GM19328 (cell line): ENCODE results near the gene NLRP7.
"Not testable (repeated sequence)": the region's sequence is repeated elsewhere in the genome, so short reads cannot be mapped to it uniquely, and the experiment has no call there.

ENCODE experiments used
- ATAC-seq: cut with Tn5 transposase; IDR thresholded peaks from one replicate; pipeline ENCODE4 v1.9.1; 2021; ENCODE audit warnings: mild to moderate bottlenecking, moderate library complexity; ENCODE audit not compliant: unreplicated experiment

Gene NLRP7

GRCh38 chr19:54947381-54947780 is at the start of gene NLRP7:
Gene NLRP7, minus strand, starts transcription at chr19:54947530.
- ATAC-seq = no peak

DNA sequence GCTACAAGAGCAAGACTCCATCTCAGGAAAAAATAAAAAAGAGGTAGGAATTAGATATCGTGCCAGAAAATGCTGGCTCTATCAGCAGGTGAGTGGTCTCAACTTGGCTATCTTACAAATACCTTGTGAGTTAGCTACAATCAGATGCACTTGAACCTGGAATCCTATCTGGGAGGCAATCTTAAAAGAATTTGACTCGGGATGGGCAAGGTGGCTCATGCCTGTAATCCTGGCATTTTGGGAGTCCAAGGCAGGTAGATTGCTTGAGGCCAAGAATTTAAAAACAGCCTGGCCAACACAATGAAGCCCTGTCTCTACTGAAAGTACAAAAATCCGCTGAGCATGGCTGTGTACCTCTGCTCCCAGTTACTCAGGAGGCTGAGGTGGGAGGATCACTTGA is 48.2 kb upstream of the NLRP7 start:
- no peak for ATAC-seq

- ATAC-seq = not testable (repeated sequence)
These were observed 42.2 kb upstream of the NLRP7 start for GRCh38 chr19:54989531-54989930.

DNA sequence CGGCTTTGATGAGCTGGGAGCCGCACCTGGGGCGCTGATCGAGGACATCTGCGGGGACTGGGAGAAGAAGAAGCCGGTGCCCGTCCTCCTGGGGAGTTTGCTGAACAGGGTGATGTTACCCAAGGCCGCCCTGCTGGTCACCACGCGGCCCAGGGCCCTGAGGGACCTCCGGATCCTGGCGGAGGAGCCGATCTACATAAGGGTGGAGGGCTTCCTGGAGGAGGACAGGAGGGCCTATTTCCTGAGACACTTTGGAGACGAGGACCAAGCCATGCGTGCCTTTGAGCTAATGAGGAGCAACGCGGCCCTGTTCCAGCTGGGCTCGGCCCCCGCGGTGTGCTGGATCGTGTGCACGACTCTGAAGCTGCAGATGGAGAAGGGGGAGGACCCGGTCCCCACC is 35.2 kb upstream of the NLRP7 start:
- ATAC-seq = not testable (repeated sequence)

- ATAC-seq = not testable (repeated sequence)
These were observed 26.1 kb upstream of the NLRP7 start for GRCh38 chr19:54973229-54974090.

- ATAC-seq = not testable (repeated sequence)
These were observed 24.1 kb upstream of the NLRP7 start for GRCh38 chr19:54971446-54971845.

DNA sequence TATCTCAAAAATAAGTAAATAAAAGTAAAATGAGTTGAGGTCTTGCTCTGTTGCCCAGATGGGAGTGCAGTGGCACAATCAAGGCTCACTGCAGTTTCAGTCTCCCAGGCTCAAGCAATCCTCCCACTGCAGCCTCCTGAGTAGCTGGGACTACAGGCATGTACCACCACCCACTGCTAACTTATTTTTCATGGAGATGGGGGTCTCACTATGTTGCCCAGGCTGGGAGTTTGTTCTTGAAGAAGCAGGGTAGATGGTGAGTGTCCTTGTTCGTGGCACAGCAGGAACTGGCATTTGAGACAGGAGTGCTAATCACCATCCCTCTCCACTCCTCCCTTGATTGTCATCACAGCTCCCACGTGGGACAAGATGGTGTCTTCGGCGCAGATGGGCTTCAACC is 22.3 kb upstream of the NLRP7 start:
- ATAC-seq = no peak

- no peak for ATAC-seq
These were observed 20.3 kb upstream of the NLRP7 start for GRCh38 chr19:54967611-54968010.

- not testable (repeated sequence) for ATAC-seq
These were observed 17.7 kb upstream of the NLRP7 start for GRCh38 chr19:54965055-54965454.

- no peak for ATAC-seq
These were observed 12.5 kb upstream of the NLRP7 start for GRCh38 chr19:54959840-54960239.

DNA sequence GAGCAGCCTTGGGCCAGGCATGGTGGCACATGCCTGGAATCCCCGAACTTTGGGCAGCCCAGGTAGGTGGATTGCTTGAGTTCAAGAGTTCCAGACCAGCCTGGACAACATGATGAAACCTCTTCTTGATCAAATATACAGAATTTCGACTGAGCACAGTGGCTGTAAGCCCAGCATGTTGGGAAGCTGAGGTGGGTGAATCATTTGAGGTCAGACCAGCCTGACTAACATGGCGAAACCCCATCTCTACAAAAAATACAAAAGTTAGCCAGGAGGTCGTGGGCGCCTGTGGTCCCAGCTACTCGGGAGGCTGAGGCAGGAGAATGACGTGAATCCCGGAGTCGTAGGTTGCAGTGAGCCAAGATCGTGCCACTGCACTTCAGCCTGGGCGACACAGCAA is 8.0 kb upstream of the NLRP7 start:
- no peak for ATAC-seq

- not testable (repeated sequence) for ATAC-seq
These were observed 6.0 kb upstream of the NLRP7 start for GRCh38 chr19:54953345-54953713.

GRCh38 chr19:54952591-54953344 is 5.4 kb upstream of the NLRP7 start:
- no peak for ATAC-seq

- not testable (repeated sequence) for ATAC-seq
These were observed 3.2 kb upstream of the NLRP7 start for GRCh38 chr19:54950580-54950979.

DNA sequence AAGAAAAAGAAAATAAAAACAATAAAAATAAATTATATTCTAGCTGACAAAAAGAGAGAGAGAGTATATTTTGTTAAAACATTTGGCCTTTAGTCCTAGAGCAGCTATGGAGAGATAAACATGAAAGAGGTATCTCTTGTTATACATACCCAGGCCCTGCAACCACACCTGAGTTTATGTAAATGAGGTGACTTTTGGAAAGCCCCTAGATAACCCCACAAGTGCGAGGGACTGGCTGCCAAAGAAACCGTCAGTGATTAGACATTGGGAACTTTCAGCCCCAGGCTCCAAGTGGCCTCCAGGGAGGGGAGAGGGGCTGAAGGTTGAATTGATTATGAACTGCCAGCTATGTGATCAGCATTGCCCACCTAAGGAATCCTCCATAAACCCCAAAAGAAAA is 2.1 kb upstream of the NLRP7 start:
- ATAC-seq = no peak

GRCh38 chr19:54943772-54944361 is 3.5 kb downstream of the NLRP7 start:
- not testable (repeated sequence) for ATAC-seq

DNA sequence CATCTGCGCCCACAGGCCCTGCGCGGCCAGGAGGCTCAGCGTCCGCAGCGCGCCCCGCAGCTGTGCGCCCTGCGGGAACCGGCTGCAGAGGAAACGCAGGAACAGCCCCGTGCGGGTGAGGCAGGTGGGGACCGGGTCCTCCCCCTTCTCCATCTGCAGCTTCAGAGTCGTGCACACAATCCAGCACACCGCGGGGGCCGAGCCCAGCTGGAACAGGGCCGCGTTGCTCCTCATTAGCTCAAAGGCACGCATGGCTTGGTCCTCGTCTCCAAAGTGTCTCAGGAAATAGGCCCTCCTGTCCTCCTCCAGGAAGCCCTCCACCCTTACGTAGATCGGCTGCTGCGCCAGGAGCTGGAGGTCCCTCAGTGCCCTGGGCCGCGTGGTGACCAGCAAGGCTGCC is 7.8 kb downstream of the NLRP7 start:
- ATAC-seq = not testable (repeated sequence)

DNA sequence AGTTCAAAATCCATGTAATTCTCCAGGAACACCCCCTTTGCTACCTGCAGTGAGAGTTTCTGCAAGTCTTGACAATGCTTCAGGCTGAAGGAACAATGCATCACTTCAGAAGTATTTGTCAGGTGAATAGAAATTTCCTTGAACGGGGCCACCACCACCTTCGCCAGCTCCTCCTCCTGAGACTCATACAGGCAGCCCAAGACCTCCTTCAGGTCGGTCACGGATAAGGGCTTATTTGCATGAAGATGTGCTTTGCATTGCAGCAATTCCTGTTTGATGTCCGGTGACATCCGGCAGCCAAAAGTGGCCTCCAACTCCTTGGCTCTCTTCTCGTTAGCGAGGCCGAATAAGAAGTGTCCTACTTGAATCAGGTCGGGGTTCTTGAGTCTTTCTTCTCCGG is 8.4 kb downstream of the NLRP7 start:
- ATAC-seq = no peak

- ATAC-seq = no peak
These were observed 9.4 kb downstream of the NLRP7 start for GRCh38 chr19:54937926-54938325.

DNA sequence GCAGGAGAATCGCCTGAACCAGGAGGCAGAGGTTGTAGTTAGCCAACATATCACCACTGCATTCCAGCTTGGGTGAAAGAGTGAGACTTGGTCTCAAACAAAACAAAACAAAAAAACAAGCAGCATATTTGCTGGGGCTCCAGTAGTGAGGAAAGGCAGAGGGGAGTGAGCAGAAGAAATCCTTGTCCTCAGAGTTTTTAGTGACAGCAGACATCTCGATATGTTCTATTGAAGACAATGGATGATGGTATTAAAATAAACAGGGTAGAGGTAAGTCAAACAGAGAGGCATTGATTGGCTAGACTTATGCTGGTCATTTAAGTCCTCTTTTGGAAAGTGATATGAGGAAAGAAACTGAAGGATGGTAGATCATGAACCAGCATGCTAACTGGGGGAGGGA is 19.0 kb downstream of the NLRP7 start:
- no peak for ATAC-seq

- ATAC-seq = no peak
These were observed 24.1 kb downstream of the NLRP7 start for GRCh38 chr19:54923276-54923675.

GRCh38 chr19:54921082-54921481 is 26.2 kb downstream of the NLRP7 start:
- ATAC-seq = no peak
